GM21737 (cell line): ENCODE measurements around the gene SLC4A9.

Experiments used
- ATAC-seq: cut with Tn5 transposase; IDR thresholded peaks from one replicate; pipeline ENCODE4 v1.9.1; 2021; ENCODE audit warnings: mild to moderate bottlenecking, moderate library complexity; ENCODE audit not compliant: unreplicated experiment

Gene SLC4A9, protein sequence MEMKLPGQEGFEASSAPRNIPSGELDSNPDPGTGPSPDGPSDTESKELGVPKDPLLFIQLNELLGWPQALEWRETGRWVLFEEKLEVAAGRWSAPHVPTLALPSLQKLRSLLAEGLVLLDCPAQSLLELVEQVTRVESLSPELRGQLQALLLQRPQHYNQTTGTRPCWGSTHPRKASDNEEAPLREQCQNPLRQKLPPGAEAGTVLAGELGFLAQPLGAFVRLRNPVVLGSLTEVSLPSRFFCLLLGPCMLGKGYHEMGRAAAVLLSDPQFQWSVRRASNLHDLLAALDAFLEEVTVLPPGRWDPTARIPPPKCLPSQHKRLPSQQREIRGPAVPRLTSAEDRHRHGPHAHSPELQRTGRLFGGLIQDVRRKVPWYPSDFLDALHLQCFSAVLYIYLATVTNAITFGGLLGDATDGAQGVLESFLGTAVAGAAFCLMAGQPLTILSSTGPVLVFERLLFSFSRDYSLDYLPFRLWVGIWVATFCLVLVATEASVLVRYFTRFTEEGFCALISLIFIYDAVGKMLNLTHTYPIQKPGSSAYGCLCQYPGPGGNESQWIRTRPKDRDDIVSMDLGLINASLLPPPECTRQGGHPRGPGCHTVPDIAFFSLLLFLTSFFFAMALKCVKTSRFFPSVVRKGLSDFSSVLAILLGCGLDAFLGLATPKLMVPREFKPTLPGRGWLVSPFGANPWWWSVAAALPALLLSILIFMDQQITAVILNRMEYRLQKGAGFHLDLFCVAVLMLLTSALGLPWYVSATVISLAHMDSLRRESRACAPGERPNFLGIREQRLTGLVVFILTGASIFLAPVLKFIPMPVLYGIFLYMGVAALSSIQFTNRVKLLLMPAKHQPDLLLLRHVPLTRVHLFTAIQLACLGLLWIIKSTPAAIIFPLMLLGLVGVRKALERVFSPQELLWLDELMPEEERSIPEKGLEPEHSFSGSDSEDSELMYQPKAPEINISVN

DNA sequence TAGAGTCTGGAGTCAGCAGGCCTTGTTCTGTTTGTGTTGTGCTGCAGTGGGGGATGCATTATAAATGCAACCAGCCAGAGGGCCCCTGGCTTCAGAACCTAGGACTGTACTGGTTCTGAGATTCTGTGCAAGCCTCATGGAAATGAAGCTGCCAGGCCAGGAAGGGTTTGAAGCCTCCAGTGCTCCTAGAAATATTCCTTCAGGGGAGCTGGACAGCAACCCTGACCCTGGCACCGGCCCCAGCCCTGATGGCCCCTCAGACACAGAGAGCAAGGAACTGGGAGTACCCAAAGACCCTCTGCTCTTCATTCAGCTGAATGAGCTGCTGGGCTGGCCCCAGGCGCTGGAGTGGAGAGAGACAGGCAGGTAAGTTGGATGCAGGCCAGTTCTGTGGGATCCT is at the start of gene SLC4A9:
Gene SLC4A9, plus strand, starts transcription at position 94 of the 400 bp plus-strand sequence. Its CDS starts 43 bp downstream, at position 137.
- ATAC-seq: no peak

DNA sequence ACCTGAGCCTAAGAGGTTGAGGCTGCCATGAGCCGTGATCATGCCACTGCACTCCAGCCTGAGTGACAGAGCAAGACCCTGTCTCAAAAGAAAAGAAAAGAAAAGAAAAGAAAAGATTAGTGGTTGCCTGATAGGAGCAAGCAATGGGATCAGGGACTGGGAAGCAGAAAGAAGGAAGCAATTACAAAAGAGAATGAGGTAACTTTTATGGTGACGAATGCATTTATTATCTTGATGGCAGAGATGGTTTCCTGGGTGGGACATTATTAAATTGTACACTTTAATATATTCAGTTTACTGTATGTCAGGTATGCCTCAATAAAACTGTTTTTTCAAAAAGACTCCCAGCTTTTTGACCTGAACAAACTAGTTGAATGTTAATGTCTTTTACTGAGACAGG is 49.6 kb upstream of the SLC4A9 start:
- no peak for ATAC-seq

DNA sequence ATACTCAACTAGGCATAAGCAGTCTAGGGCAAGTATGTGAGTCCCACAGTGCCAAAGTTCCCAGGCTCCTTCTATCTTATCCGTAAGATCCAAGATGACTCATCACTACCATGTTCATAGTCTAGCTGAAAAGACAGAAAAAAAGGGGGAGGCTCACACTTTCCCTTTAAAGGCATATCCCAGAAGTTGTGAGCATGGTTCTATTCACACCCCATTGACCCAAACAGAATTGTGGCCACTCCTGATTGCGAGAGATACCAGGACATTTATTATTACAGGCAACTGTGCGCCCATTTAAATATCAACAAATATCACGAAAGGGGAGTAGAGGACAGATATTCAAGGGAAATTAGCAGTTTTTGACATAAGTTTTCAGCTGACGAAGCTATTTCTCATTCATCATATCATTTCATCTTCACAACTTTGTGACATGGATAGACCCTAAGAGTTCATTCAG is 49.0 kb upstream of the SLC4A9 start:
- ATAC-seq: no peak

DNA sequence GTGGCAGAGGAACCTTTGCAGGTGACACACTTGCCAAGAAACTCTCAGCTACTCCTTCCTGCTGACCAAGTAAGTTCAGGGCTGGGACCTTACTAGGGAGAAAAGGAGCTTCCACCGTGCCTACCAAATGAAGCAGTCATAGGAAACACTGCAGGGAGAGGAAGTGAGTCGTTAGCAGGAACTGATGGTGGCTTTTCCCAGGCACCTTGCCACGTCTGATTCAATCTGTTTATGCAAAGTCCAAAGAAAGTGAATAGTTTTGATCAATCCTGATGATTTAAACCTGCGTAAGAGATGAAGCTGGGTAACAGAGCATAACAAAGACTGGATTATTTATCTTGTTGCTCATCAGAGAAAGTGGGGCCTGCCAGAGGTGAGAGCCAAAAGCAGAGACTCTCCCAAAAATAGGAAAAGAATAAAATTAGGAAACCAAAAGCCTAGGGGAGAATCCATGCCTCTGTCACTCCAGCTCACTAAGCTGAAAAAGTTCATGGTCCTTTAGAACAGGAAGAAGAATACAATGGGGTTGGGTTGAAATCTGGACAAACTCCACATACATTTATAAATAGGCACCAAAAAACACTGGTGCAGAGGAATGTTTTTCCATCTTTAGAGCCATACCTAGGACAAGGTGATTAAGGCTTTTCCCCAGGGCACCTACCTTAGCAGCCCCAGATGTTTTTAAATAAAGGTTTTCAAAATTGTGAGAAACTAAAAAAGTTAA is 47.8 kb upstream of the SLC4A9 start:
- ATAC-seq: no peak

DNA sequence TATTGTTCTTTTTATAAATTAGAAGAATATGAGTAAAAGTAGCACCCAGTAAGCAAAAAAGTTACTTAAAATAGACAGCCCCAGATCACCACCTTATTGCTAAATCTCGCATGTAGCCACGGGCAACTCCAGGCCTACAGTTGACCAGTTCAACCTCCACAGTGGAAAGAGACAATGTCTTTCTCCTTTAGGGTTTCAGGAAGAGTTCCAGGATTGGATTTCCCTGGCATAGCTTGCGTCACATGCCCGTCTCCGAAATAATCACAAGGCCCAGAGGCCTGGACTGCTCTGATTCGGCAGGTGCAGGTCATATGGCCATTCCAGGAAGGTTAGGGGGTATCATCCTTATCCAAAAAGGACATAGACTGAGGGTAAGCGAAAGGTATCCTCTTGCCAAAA is 47.2 kb upstream of the SLC4A9 start:
- no peak for ATAC-seq

- no peak for ATAC-seq
Observed at GRCh38 chr5:140317859-140318258, 42.1 kb upstream of the SLC4A9 start.

- no peak for ATAC-seq
Observed at GRCh38 chr5:140318792-140319191, 41.2 kb upstream of the SLC4A9 start.

DNA sequence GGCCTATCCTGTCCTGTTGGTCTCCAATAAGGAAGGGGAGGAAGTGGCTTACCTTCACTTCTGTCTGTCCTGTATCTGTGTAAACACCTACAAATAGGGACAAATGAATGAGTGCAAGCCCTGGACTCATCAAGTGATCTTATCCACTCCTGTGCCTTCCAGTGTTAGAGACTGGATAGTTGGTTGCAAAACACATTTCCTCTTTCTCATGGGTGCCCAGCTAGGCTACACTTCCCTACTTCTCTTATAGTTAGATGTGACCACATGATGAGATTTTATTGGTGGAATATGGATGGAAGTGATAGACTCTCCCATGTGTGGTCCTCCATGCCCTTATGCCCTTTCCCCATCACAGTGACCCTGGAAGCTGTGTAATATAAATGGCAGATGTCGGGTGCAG is 40.2 kb upstream of the SLC4A9 start:
- no peak for ATAC-seq

GRCh38 chr5:140321796-140322195 is 38.2 kb upstream of the SLC4A9 start:
- no peak for ATAC-seq

- no peak for ATAC-seq
Observed at GRCh38 chr5:140322751-140323731, 37.0 kb upstream of the SLC4A9 start.

DNA sequence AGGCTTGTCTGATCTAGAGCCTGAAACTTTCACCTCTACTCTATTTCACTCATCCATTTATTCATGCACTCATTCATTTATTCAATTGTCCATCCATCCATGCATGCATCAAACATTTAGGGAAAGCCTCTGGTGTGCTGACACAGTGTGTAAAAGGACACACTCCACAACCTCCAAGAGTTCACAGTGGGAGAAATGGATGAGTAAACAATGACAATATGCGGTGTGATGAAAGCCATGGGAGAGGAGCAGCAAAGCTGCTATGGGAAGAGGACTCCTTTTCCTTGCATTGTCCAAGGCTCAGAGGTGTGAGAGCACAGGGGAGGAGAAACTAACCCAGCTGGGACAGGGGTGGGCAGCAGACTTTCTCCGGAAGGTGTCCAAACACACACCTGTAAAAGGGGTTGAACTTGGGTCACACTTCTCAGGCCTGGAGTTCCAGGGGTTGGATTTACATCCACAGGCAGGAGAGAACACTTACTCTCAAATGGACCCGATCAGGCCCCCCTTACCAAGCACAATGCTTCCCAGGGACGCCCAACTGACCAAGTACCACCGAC is 35.9 kb upstream of the SLC4A9 start:
- no peak for ATAC-seq

DNA sequence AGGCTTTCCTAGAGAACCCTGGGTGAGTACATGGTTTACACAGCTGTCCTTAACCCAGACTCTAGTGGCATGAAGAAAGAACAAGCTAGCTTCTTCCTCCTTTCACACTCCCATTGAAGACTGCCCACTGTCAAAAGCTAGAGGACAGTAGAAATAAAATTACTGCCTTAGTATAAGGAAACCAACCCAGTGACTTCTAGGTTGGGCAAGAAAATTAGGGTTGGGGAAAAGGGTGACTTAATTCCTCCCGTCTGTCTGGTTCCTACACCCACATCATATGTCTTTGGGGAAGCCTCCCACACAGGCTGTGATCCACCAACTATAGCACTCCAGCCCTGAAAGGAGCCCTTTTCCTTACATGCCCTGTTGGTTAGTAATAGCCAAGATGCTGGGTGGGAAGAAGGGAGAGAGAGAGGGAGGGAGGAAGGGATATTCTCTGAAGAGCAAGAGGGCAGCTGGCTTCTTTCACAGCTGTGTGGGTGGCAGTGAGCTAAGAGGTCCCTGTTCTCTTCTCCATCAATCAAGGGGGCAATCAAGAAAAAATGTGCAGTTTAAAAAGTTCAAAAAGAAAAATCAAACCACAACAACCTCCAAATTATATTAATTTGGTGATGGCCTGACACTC is 35.3 kb upstream of the SLC4A9 start:
- ATAC-seq: no peak

DNA sequence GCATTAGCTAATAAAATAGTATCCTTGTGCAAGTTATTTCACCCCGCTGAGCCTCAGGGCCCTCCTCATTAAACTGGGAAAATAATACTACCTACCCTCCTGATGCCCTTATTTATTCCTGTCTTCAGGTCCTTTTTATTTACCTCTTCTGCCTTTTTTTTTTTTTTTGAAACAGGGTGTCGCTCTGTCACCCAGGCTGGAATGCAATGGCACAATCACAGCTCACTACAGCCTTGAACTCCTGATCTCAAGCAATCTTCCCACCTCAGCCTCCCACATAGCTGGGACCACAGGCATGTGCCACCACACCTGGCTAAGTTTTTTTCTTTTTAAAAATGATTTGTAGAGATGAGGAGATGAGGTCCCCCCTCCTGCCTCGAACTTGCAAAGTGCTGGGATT is 34.5 kb upstream of the SLC4A9 start:
- no peak for ATAC-seq

DNA sequence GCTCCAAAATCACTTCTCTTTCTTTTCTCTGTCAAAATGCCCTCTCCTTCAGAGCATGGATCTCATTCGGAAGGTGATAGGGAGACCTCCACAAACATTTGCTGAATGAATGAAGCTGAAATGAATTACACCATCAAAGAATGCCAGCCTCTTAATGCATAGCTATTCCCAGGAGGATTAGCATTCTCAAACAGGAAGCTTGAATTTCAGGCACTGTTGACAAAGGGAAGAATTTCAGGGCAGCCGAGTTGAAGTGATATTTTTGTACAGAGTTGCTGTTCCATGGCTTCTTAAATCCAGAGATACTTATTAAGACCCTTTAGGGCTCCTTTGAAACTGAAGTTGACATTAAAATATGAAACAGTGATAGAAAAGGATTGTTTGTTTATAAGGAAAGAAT is 32.4 kb upstream of the SLC4A9 start:
- no peak for ATAC-seq

DNA sequence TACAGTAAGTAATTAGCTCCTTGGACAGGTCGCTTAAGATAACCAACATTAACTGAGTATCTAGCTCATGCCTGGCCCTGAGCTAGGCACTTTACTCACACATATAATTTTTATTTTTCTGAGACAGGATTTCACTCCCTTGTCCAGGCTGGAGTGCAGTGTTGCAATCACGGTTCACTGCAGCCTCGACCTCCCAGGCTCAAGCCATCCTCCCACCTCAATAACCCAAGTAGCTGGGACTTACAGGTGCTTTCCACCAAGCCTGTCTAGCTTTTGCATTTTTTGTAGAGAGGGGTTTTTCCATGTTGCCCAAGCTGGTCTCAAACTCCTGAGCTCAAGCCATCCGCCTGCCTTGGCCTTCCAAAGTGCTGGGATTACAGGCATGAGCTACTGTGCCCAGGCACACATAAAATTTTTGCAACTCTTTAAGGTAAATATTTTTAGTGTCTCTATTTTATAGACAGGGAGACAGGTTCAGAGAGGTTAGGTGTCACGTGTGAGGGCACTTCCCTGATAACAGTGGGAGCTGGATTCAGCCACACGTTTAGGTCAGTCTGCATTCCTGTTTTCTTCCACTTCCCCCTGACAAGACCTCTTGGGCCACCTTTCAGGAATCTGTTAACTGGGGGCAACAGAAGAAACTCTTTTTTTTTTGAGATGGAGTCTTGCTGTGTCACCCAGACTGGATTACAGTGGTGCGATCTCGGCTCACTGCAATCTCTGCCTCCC is 31.8 kb upstream of the SLC4A9 start:
- no peak for ATAC-seq

DNA sequence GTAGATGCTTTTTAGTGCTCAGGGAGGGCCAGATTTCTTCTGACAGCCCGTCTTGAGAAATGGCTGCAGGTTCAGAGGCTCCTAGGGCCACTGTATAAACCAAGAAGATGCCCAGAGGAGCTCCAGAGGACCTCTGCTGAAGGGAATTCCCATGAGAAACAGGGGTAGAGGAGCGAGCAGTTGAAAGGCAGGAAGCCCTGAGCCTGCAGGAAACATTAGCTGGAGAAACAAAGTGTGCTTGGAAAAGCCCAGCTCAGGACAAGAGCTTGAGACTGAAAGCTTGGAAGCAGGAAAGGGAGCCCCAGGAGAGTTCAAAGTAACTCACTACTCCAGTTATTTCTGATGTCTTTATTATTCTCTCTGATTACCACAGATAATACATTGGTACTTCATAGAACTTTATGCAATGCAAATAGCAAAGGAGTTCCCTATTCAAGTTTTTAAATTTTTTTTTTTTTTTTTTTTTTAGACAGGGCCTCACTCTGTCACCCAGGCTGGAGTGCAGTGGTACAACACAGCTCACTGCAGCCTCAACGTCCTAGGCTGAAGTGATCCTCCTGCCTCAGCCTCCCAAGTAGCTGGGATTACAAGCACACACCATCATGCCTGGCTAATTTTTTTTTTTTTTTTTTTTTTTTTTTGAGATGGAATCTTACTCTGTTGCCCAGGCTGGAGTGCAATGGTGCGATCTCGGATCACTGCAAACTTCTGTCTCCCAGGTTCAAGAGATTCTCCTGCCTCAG is 30.1 kb upstream of the SLC4A9 start:
- ATAC-seq: no peak

- no peak for ATAC-seq
Observed at GRCh38 chr5:140331638-140332037, 28.4 kb upstream of the SLC4A9 start.

DNA sequence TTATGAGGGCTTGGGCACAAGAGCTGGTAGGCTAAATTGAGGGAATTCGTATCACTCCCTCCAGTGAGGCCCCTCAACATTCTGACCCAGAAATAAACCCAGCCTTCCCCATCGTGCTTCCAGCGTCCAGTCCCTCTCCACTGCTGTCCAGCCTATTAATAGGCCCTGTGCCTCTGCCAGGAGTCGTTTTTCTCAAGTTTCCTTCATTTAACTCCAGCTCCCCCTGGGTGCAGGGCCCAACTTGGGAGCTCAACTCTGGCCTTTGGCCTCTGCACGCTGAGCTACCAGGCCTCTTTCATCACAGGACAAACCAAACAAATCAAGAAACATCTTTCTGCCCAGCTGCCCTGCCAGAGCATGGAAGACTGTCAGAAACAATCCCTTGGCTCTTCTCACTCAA is 23.6 kb upstream of the SLC4A9 start:
- no peak for ATAC-seq
